ENCODE results near the gene ABI1.

Gene ABI1

DNA sequence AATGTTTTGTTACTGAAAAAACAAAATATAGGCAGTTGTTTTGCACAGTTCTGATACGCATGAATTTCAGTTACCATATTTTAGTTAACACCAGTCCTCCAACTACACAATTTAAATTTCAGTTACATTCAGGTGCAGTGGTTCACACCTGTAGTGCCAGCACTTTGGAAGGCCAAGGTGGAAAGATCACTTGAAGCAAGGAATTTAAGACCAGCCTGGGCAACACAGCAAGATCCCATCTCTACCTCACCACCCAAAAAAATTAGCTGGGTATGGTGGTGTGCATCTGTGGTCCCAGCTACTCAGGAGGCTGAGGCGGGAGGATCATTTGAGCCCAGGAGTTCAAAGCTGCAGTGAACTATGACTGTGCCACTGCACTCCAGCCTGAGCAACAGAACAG, 45.3 kb downstream of the ABI1 start:
- Histone ChIP-seq H3K4me2 (ENCODE audit: insufficient read depth, low read length, poor library complexity, severe bottlenecking) (no peak overlapping the region), H4K91ac (ENCODE audit: low read depth, low read length, poor library complexity) (no peak overlapping the region), H3K14ac (ENCODE audit: low read length) (no peak overlapping the region), H3K9me3 (replicated peaks in 1 of 2; ENCODE audit: control insufficient read depth in 2 of 2, insufficient read depth in 1 of 2, low read depth in 1 of 2, low read length in 2 of 2) (peaks cover 0 to 4% of the 10 kb centered on the region in 2 donors), H3K27me3 (ENCODE audit: control insufficient read depth in 3 of 3, insufficient read depth in 3 of 3, low read depth in 1 of 3, low read length in 3 of 3) (no peaks in the 10 kb centered on the region), H3K36me3 (replicated peaks in 1 of 2; ENCODE audit: control insufficient read depth in 2 of 2, insufficient read depth in 2 of 2, low read length in 2 of 2) (no peaks in the 10 kb centered on the region), H2BK15ac (ENCODE audit: low read length) (no peak overlapping the region), H3K23ac (ENCODE audit: low read depth, low read length, poor library complexity) (no peak overlapping the region), H2BK5ac (ENCODE audit: low read length) (no peak overlapping the region), H2BK120ac (ENCODE audit: low read depth, low read length) (no peak overlapping the region), H2BK12ac (ENCODE audit: low read length) (no peak overlapping the region), H2AFZ (ENCODE audit: low read length) (no peak overlapping the region), H3K4ac (ENCODE audit: low read length) (no peak overlapping the region), H3K4me3 (ENCODE audit: low read length in 2 of 2) (no peak overlapping the region), H3K9ac (ENCODE audit: low read depth, low read length, poor library complexity) (no peak overlapping the region), H3K79me1 (ENCODE audit: low read depth, low read length) (no peaks in the 10 kb centered on the region), H3K18ac (ENCODE audit: low read length) (no peak overlapping the region), H3K27ac (replicated peaks; ENCODE audit: low read length) (no peak overlapping the region), H2AK5ac (ENCODE audit: low read depth, low read length) (no peak overlapping the region), H3K4me1 (ENCODE audit: control insufficient read depth in 2 of 2, insufficient read depth in 1 of 2, low read depth in 1 of 2, low read length in 2 of 2) (peaks cover 0 to 3% of the 10 kb centered on the region in 2 donors), H4K8ac (ENCODE audit: low read depth, low read length) (no peak overlapping the region)
- WGBS, 2 donors (ENCODE audit: extremely low coverage in 2 of 2, insufficient read length in 2 of 2, insufficient replicate concordance in 1 of 2) = no CpG with 5 or more reads among the region's 2 CpGs
- no peak for DNase-seq (ENCODE audit: low spot score)

DNA sequence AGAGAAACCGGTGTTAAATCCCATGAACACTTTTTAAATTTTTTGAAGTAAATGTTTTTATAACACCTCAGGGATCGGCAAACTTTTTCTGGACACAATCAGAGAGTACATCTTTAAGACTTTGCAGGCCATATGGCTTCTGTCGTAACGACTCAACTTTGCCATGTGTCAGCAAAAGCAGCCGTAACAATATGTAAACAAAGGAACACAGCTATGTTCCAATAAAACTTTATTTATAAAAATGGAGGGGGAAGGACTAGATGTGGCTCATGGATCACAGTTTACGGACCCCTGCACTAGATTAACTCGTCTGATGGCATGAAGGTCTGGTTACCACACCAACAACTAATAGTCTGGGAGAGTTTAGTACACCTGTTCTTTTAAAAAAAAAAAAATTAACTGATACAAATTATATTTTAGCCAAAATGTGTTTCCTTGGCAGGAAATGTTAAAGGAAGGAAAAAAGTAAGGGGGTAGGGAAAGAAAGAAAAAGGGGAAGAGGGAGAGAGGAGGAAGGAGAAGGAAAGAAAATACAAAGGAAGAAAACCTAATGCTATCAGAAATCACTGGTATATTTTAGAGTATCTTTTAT, 50.2 kb downstream of the ABI1 start:
- H3K79me1 ChIP-seq (ENCODE audit: low read depth, low read length) = peaks cover 3% of the 10 kb centered on the region
- no peak overlapping the region for H4K8ac ChIP-seq (ENCODE audit: low read depth, low read length)
- H3K4me2 ChIP-seq (ENCODE audit: insufficient read depth, low read length, poor library complexity, severe bottlenecking) = no peak overlapping the region

GRCh38 chr10:26809973-26810372, 50.8 kb downstream of the ABI1 start:
- Histone ChIP-seq H2AK5ac (ENCODE audit: low read depth, low read length) (no peak overlapping the region), H4K91ac (ENCODE audit: low read depth, low read length, poor library complexity) (no peak overlapping the region), H3K4me3 (ENCODE audit: low read length in 2 of 2) (no peak overlapping the region), H3K4me2 (ENCODE audit: insufficient read depth, low read length, poor library complexity, severe bottlenecking) (no peak overlapping the region), H3K9me3 (replicated peaks in 1 of 2; ENCODE audit: control insufficient read depth in 2 of 2, insufficient read depth in 1 of 2, low read depth in 1 of 2, low read length in 2 of 2) (peaks cover 0 to 4% of the 10 kb centered on the region in 2 donors), H3K36me3 (replicated peaks in 1 of 2; ENCODE audit: control insufficient read depth in 2 of 2, insufficient read depth in 2 of 2, low read length in 2 of 2) (no peaks in the 10 kb centered on the region), H3K9ac (ENCODE audit: low read depth, low read length, poor library complexity) (no peak overlapping the region), H3K4me1 (ENCODE audit: control insufficient read depth in 2 of 2, insufficient read depth in 1 of 2, low read depth in 1 of 2, low read length in 2 of 2) (no peaks in the 10 kb centered on the region), H2BK15ac (ENCODE audit: low read length) (no peak overlapping the region), H2BK5ac (ENCODE audit: low read length) (no peak overlapping the region), H3K14ac (ENCODE audit: low read length) (no peak overlapping the region), H3K18ac (ENCODE audit: low read length) (no peak overlapping the region), H3K27me3 (ENCODE audit: control insufficient read depth in 3 of 3, insufficient read depth in 3 of 3, low read depth in 1 of 3, low read length in 3 of 3) (no peaks in the 10 kb centered on the region), H2AFZ (ENCODE audit: low read length) (no peak overlapping the region), H3K23ac (ENCODE audit: low read depth, low read length, poor library complexity) (no peak overlapping the region), H2BK12ac (ENCODE audit: low read length) (no peak overlapping the region), H2BK120ac (ENCODE audit: low read depth, low read length) (no peak overlapping the region), H3K4ac (ENCODE audit: low read length) (no peak overlapping the region), H4K8ac (ENCODE audit: low read depth, low read length) (no peak overlapping the region), H3K79me1 (ENCODE audit: low read depth, low read length) (peaks cover 4% of the 10 kb centered on the region), H3K27ac (replicated peaks; ENCODE audit: low read length) (no peak overlapping the region)
- no CpG with 5 or more reads among the region's 1 CpG for WGBS, 2 donors (ENCODE audit: extremely low coverage in 2 of 2, insufficient read length in 2 of 2, insufficient replicate concordance in 1 of 2)
- no peak for DNase-seq (ENCODE audit: low spot score)

More for the DNA sequence above, 50.2 kb downstream of the ABI1 start:
- H3K18ac ChIP-seq (ENCODE audit: low read length) = no peak overlapping the region
- no CpG with 5 or more reads among the region's 7 CpGs for WGBS, 2 donors (ENCODE audit: extremely low coverage in 2 of 2, insufficient read length in 2 of 2, insufficient replicate concordance in 1 of 2)
- H3K23ac ChIP-seq (ENCODE audit: low read depth, low read length, poor library complexity) = no peak overlapping the region
- no peak overlapping the region for H3K14ac ChIP-seq (ENCODE audit: low read length)
- no peak overlapping the region for H2BK120ac ChIP-seq (ENCODE audit: low read depth, low read length)
- H3K4me1 ChIP-seq (ENCODE audit: control insufficient read depth in 2 of 2, insufficient read depth in 1 of 2, low read depth in 1 of 2, low read length in 2 of 2) = no peaks in the 10 kb centered on the region
- no peaks in the 10 kb centered on the region for H3K27me3 ChIP-seq (ENCODE audit: control insufficient read depth in 3 of 3, insufficient read depth in 3 of 3, low read depth in 1 of 3, low read length in 3 of 3)
- no peak overlapping the region for H3K4ac ChIP-seq (ENCODE audit: low read length)
- no peak overlapping the region for H2BK12ac ChIP-seq (ENCODE audit: low read length)
- peaks cover 0 to 4% of the 10 kb centered on the region in 2 donors for H3K9me3 ChIP-seq (replicated peaks in 1 of 2; ENCODE audit: control insufficient read depth in 2 of 2, insufficient read depth in 1 of 2, low read depth in 1 of 2, low read length in 2 of 2)
- no peaks in the 10 kb centered on the region for H3K36me3 ChIP-seq (replicated peaks in 1 of 2; ENCODE audit: control insufficient read depth in 2 of 2, insufficient read depth in 2 of 2, low read length in 2 of 2)
- no peak for DNase-seq (ENCODE audit: low spot score)
- no peak overlapping the region for H3K27ac ChIP-seq (replicated peaks; ENCODE audit: low read length)
- H2AK5ac ChIP-seq (ENCODE audit: low read depth, low read length) = no peak overlapping the region
- H2BK5ac ChIP-seq (ENCODE audit: low read length) = no peak overlapping the region
- no peak overlapping the region for H4K91ac ChIP-seq (ENCODE audit: low read depth, low read length, poor library complexity)
- H2AFZ ChIP-seq (ENCODE audit: low read length) = no peak overlapping the region
- H3K4me3 ChIP-seq (ENCODE audit: low read length in 2 of 2) = no peak overlapping the region
- H2BK15ac ChIP-seq (ENCODE audit: low read length) = no peak overlapping the region
- no peak overlapping the region for H3K9ac ChIP-seq (ENCODE audit: low read depth, low read length, poor library complexity)

DNA sequence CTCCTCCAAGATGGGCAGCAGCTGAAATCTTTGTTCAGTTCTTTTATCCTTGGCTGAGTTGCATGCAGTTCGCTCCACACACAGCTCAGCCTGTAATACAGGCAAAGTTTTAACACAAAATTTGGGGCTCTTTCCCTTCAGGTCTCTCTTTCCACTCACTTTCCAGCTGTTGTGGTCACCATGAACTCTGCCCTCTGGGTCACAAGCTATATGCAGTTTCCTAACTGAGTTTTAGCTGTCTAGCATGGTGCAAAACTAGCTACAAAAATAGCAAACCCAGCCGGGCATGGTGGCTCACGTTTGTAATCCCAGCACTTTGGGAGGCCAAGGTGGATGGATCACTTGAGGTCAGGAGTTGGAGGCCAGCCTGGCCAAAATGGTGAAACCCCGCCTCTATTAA, 53.2 kb downstream of the ABI1 start:
- Histone ChIP-seq H4K8ac (ENCODE audit: low read depth, low read length) (no peak overlapping the region), H3K4me2 (ENCODE audit: insufficient read depth, low read length, poor library complexity, severe bottlenecking) (no peak overlapping the region), H2BK12ac (ENCODE audit: low read length) (no peak overlapping the region), H2AK5ac (ENCODE audit: low read depth, low read length) (no peak overlapping the region), H3K23ac (ENCODE audit: low read depth, low read length, poor library complexity) (no peak overlapping the region), H4K91ac (ENCODE audit: low read depth, low read length, poor library complexity) (no peak overlapping the region), H3K36me3 (replicated peaks in 1 of 2; ENCODE audit: control insufficient read depth in 2 of 2, insufficient read depth in 2 of 2, low read length in 2 of 2) (no peaks in the 10 kb centered on the region), H3K4ac (ENCODE audit: low read length) (no peak overlapping the region), H3K14ac (ENCODE audit: low read length) (no peak overlapping the region), H3K4me3 (ENCODE audit: low read length in 2 of 2) (no peak overlapping the region), H2BK15ac (ENCODE audit: low read length) (no peak overlapping the region), H2BK120ac (ENCODE audit: low read depth, low read length) (no peak overlapping the region), H3K27me3 (ENCODE audit: control insufficient read depth in 3 of 3, insufficient read depth in 3 of 3, low read depth in 1 of 3, low read length in 3 of 3) (no peaks in the 10 kb centered on the region), H3K27ac (replicated peaks; ENCODE audit: low read length) (no peak overlapping the region), H2BK5ac (ENCODE audit: low read length) (no peak overlapping the region), H3K18ac (ENCODE audit: low read length) (no peak overlapping the region), H3K9ac (ENCODE audit: low read depth, low read length, poor library complexity) (no peak overlapping the region), H3K4me1 (ENCODE audit: control insufficient read depth in 2 of 2, insufficient read depth in 1 of 2, low read depth in 1 of 2, low read length in 2 of 2) (peaks cover 0 to 2% of the 10 kb centered on the region in 2 donors), H3K79me1 (ENCODE audit: low read depth, low read length) (peaks cover 4% of the 10 kb centered on the region), H2AFZ (ENCODE audit: low read length) (no peak overlapping the region), H3K9me3 (replicated peaks in 1 of 2; ENCODE audit: control insufficient read depth in 2 of 2, insufficient read depth in 1 of 2, low read depth in 1 of 2, low read length in 2 of 2) (no peaks in the 10 kb centered on the region)
- no CpG with 5 or more reads among the region's 4 CpGs for WGBS, 2 donors (ENCODE audit: extremely low coverage in 2 of 2, insufficient read length in 2 of 2, insufficient replicate concordance in 1 of 2)
- no peak for DNase-seq (ENCODE audit: low spot score)
